ENCODE data around the gene ADAM19.

DNA sequence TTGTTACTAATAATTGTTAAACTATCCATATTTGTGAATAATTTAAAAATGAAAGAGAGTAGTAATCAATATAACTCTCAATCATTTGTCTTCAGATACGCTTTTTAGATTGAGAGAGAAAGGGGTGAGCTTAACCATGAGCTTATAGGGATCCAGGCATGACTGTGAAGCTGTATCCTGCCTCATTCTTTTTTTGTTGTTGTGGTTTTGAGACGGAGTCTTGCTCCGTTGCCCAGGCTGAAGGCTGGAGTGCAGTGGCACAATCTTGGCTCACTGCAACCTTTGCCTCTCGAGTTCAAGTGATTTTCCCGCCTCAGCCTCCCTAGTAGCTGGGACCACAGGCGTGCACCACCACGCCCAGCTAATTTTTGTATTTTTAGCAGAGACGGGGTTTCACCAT lies 71.5 kb downstream of the ADAM19 start:
- TF ChIP-seq, protein P1, sequence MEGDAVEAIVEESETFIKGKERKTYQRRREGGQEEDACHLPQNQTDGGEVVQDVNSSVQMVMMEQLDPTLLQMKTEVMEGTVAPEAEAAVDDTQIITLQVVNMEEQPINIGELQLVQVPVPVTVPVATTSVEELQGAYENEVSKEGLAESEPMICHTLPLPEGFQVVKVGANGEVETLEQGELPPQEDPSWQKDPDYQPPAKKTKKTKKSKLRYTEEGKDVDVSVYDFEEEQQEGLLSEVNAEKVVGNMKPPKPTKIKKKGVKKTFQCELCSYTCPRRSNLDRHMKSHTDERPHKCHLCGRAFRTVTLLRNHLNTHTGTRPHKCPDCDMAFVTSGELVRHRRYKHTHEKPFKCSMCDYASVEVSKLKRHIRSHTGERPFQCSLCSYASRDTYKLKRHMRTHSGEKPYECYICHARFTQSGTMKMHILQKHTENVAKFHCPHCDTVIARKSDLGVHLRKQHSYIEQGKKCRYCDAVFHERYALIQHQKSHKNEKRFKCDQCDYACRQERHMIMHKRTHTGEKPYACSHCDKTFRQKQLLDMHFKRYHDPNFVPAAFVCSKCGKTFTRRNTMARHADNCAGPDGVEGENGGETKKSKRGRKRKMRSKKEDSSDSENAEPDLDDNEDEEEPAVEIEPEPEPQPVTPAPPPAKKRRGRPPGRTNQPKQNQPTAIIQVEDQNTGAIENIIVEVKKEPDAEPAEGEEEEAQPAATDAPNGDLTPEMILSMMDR (IDR thresholded peaks at IDR 0.05; ENCODE audit: low read depth, low read length): no peak
- TF ChIP-seq EZH2phosphoT487 (IDR thresholded peaks at IDR 0.05; ENCODE audit: low read depth): no peak

All from OCI-LY3 (cell line).